Measurements from ENCODE around the gene EDNRB.

- TF ChIP-seq CTCF (IDR thresholded peaks at IDR 0.05): no peak
- no peak for TF ChIP-seq ZFX (IDR thresholded peaks at IDR 0.05; ENCODE audit: borderline replicate concordance)
Observed at GRCh38 chr13:77891486-77891885, 27.1 kb downstream of the EDNRB start.

Measured in 22Rv1 (cell line).